Subcutaneous abdominal adipose tissue (tissue), 5 donors: Measurements from ENCODE around the gene RNF145.
"Not testable (repeated sequence)": the region's sequence is repeated elsewhere in the genome, so short reads cannot be mapped to it uniquely, and the experiment has no call there.

ENCODE experiments used
- H3K27ac ChIP-seq: one replicate; pipeline ENCODE4 v1.7.0; 2013; ENCODE audit warnings: low read depth, mild to moderate bottlenecking, inconsistent platforms, low read length, moderate library complexity
- H3K27me3 ChIP-seq, 5 donors: one replicate each; pipeline ENCODE4 v1.7.0; 2013; ENCODE audit warnings: low read length in 5 of 5, inconsistent platforms in 1 of 5; ENCODE audit not compliant: control insufficient read depth in 5 of 5, insufficient read depth in 4 of 5
- H3K36me3 ChIP-seq, 5 donors: one replicate each; pipeline ENCODE4 v1.7.0; 2013; ENCODE audit warnings: low read length in 5 of 5; ENCODE audit not compliant: control insufficient read depth in 5 of 5, insufficient read depth in 5 of 5
- H3K4me1 ChIP-seq, 5 donors: one replicate each; pipeline ENCODE4 v1.7.0; 2013; ENCODE audit warnings: low read length in 5 of 5, mild to moderate bottlenecking in 3 of 5, moderate library complexity in 1 of 5; ENCODE audit not compliant: control insufficient read depth in 5 of 5, insufficient read depth in 5 of 5
- H3K4me3 ChIP-seq, 5 donors: one replicate each; pipeline ENCODE4 v1.7.0; 2013; ENCODE audit warnings: low read length in 5 of 5, low read depth in 1 of 5
- H3K9ac ChIP-seq, 5 donors: one replicate each; pipeline ENCODE4 v1.7.0; 2013; ENCODE audit warnings: low read length in 5 of 5, mild to moderate bottlenecking in 4 of 5, moderate library complexity in 3 of 5
- H3K9me3 ChIP-seq, 5 donors: one replicate each; pipeline ENCODE4 v1.7.0; 2013; ENCODE audit warnings: low read length in 5 of 5; ENCODE audit not compliant: control insufficient read depth in 5 of 5
- donor health status: healthy.
- donor health status: healthy.
- donor health status: healthy.
- donor health status: healthy.
- donor health status: healthy.

RNF145 gene

GRCh38 chr5:159149085-159149484 lies 60.3 kb downstream of the RNF145 start:
- Histone ChIP-seq H3K27me3 (no peaks in the 10 kb centered on the region), H3K9ac (no peak overlapping the region), H3K27ac (no peak overlapping the region), H3K4me1 (no peaks in the 10 kb centered on the region), H3K9me3 (no peaks in the 10 kb centered on the region), H3K4me3 (no peak overlapping the region), H3K36me3 (no peaks in the 10 kb centered on the region)

- no peaks in the 10 kb centered on the region for H3K9me3 ChIP-seq
- H3K4me1 ChIP-seq, result no peaks in the 10 kb centered on the region
- no peak overlapping the region for H3K9ac ChIP-seq
- no peak overlapping the region for H3K27ac ChIP-seq
- no peak overlapping the region for H3K4me3 ChIP-seq
- H3K27me3 ChIP-seq, result no peaks in the 10 kb centered on the region
- H3K36me3 ChIP-seq, result no peaks in the 10 kb centered on the region
Measured at GRCh38 chr5:159147976-159148375, 61.4 kb downstream of the RNF145 start.

GRCh38 chr5:159146839-159147238 lies 62.5 kb downstream of the RNF145 start:
- Histone ChIP-seq H3K4me3 (no peak overlapping the region), H3K27ac (no peak overlapping the region), H3K4me1 (no peaks in the 10 kb centered on the region), H3K36me3 (no peaks in the 10 kb centered on the region), H3K9me3 (no peaks in the 10 kb centered on the region), H3K27me3 (no peaks in the 10 kb centered on the region), H3K9ac (no peak overlapping the region)

- not testable (repeated sequence) for H3K9ac ChIP-seq, H3K9me3 ChIP-seq, H3K4me3 ChIP-seq, H3K4me1 ChIP-seq, H3K27me3 ChIP-seq, H3K27ac ChIP-seq, H3K36me3 ChIP-seq
Measured at GRCh38 chr5:159145160-159145559, 64.2 kb downstream of the RNF145 start.

GRCh38 chr5:159139802-159140201 lies 69.6 kb downstream of the RNF145 start:
- H3K9me3 ChIP-seq, result no peaks in the 10 kb centered on the region
- H3K4me1 ChIP-seq, result no peaks in the 10 kb centered on the region
- peaks cover 0 to 5% (median 0%) of the 10 kb centered on the region in 5 donors for H3K27me3 ChIP-seq
- H3K27ac ChIP-seq, result no peak overlapping the region
- no peak overlapping the region for H3K4me3 ChIP-seq
- no peak overlapping the region for H3K9ac ChIP-seq
- H3K36me3 ChIP-seq, result no peaks in the 10 kb centered on the region

- Histone ChIP-seq H3K36me3 (no peaks in the 10 kb centered on the region), H3K27ac (no peak overlapping the region), H3K9ac (no peak overlapping the region), H3K9me3 (no peaks in the 10 kb centered on the region), H3K4me1 (peaks cover 0 to 4% (median 0%) of the 10 kb centered on the region in 5 donors), H3K27me3 (peaks cover 0 to 5% (median 0%) of the 10 kb centered on the region in 5 donors), H3K4me3 (no peak overlapping the region)
Measured at GRCh38 chr5:159135896-159136531, 73.3 kb downstream of the RNF145 start.

GRCh38 chr5:159133041-159133741 lies 76.2 kb downstream of the RNF145 start:
- Histone ChIP-seq H3K27me3 (no peaks in the 10 kb centered on the region), H3K36me3 (no peaks in the 10 kb centered on the region), H3K9me3 (no peaks in the 10 kb centered on the region), H3K27ac (peak overlapping the region; percentile 72), H3K4me1 (peaks cover 0 to 4% (median 0%) of the 10 kb centered on the region in 5 donors), H3K4me3 (peak overlapping the region in 2 of 5 donors; percentile 42 to 51), H3K9ac (peak overlapping the region in 2 of 5 donors; percentile 16 to 19)

GRCh38 chr5:159132429-159133040 lies 76.8 kb downstream of the RNF145 start:
- Histone ChIP-seq H3K4me3 (peak overlapping the region in 2 of 5 donors; percentile 42 to 51), H3K4me1 (peaks cover 0 to 4% (median 0%) of the 10 kb centered on the region in 5 donors), H3K27me3 (no peaks in the 10 kb centered on the region), H3K9ac (peak overlapping the region in 2 of 5 donors; percentile 16 to 19), H3K36me3 (no peaks in the 10 kb centered on the region), H3K9me3 (no peaks in the 10 kb centered on the region), H3K27ac (peak overlapping the region; percentile 72)

GRCh38 chr5:159131951-159132350 lies 77.4 kb downstream of the RNF145 start:
- Histone ChIP-seq H3K9ac (no peak overlapping the region), H3K4me3 (no peak overlapping the region), H3K9me3 (no peaks in the 10 kb centered on the region), H3K36me3 (no peaks in the 10 kb centered on the region), H3K4me1 (peaks cover 0 to 4% (median 0%) of the 10 kb centered on the region in 5 donors), H3K27ac (peak overlapping the region; percentile 72), H3K27me3 (no peaks in the 10 kb centered on the region)

GRCh38 chr5:159130871-159131270 lies 78.5 kb downstream of the RNF145 start:
- no peak overlapping the region for H3K27ac ChIP-seq

More at GRCh38 chr5:159130871-159131270, 78.5 kb downstream of the RNF145 start:
- H3K9ac ChIP-seq, result no peak overlapping the region
- peaks cover 0 to 4% (median 0%) of the 10 kb centered on the region in 5 donors for H3K4me1 ChIP-seq
- no peaks in the 10 kb centered on the region for H3K27me3 ChIP-seq
- H3K36me3 ChIP-seq, result no peaks in the 10 kb centered on the region
- H3K4me3 ChIP-seq, result no peak overlapping the region
- no peaks in the 10 kb centered on the region for H3K9me3 ChIP-seq
